Measurements from ENCODE around the gene GDAP1L1. TPM values are rescaled to one million over a fixed set of nuclear protein-coding genes. Genes with fewer than 3 reads are reported as not detected.

GDAP1L1 gene
- total and polyA plus RNA-seq, 2 of the 4 experiments (the other 2 are of a cell fraction), result not detected

DNA sequence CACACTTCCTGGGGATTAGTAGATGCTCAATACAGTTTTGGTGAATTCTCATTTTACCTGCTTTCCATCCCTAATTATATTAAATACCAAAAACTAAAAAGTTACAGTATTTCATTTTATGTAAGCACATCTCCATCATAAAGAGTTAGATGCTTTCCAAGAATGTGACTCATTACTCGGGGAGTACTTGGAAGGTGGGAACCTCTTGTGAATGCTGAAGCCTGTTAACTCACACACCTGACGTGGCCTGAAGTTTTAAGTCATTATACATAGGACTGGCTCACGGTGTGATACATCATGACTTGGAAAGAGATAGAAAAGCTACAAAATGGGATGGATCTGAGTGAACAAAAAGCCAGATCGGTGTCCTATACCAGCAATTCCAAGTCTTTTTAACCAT lies 34.3 kb upstream of the GDAP1L1 start:
- H2AK5ac ChIP-seq (ENCODE audit: low read depth, low read length), result no peak overlapping the region
- DNase-seq, result peak; percentile 28
- H3K9me3 ChIP-seq (ENCODE audit: control insufficient read depth, insufficient read depth, low read length), result no peaks in the 10 kb centered on the region
- POLR2A ChIA-PET (ENCODE audit: unreplicated experiment), result no interaction called here
- no peak overlapping the region for H3K27ac ChIP-seq (ENCODE audit: insufficient read depth, low read length)
- H3K4ac ChIP-seq (ENCODE audit: low read depth, low read length), result no peak overlapping the region
- no peak overlapping the region for H2AK9ac ChIP-seq (replicated peaks; ENCODE audit: low read depth, low read length, poor library complexity)
- no peak overlapping the region for H3K9ac ChIP-seq (ENCODE audit: low read depth, low read length)
- peaks cover 22% of the 10 kb centered on the region for H4K20me1 ChIP-seq (ENCODE audit: insufficient read depth, low read length)
- 0 out of 2 replicates have a peak, but pooled peaks cover 3% of the 10 kb centered on the region for H3K9me1 ChIP-seq (ENCODE audit: insufficient read depth, low read length)
- no peaks in the 10 kb centered on the region for H3K36me3 ChIP-seq (ENCODE audit: control insufficient read depth, insufficient read depth, low read length)
- no peak overlapping the region for H3K14ac ChIP-seq (replicated peaks; ENCODE audit: low read depth, low read length)
- no peaks in the 10 kb centered on the region for H3K27me3 ChIP-seq (ENCODE audit: control insufficient read depth, insufficient read depth, low read length)
- CTCF ChIA-PET, result interaction anchor here (1.2 kb wide), 1 partner anchor 96 kb away, joined by 3 read pairs; no protein-coding TSS in a partner anchor
- intact Hi-C loops (cut with micrococcal nuclease), result loop anchor here (10.0 kb wide), 1 partner anchor 672 kb away; the partner anchor contains the start of gene YWHAB
- no peak overlapping the region for H3K4me3 ChIP-seq (ENCODE audit: insufficient read depth, low read depth, low read length)
- BruUV-seq (replicated peaks), result no TSS peak
- H2BK15ac ChIP-seq (ENCODE audit: low read depth, low read length), result no peak overlapping the region
- no peak overlapping the region for H4K5ac ChIP-seq (ENCODE audit: low read depth, low read length)
- H4K91ac ChIP-seq (ENCODE audit: insufficient read depth, low read depth, low read length), result no peak overlapping the region
- peaks cover 3 to 26% of the 10 kb centered on the region in 2 experiments; a peak in 2 of 4 replicates for H3K79me1 ChIP-seq (ENCODE audit: low read depth in 1 of 2, low read length in 2 of 2)
- TF ChIP-seq NFE2L2 (IDR thresholded peaks at IDR 0.05; ENCODE audit: low read depth, low read length) (no peak), USF2 (IDR thresholded peaks at IDR 0.05; ENCODE audit: low read depth, low read length) (no peak), FOS (IDR thresholded peaks at IDR 0.05; ENCODE audit: low read depth, low read length) (no peak), SMC3 (IDR thresholded peaks at IDR 0.05; ENCODE audit: low read depth, low read length) (no peak), MAZ (IDR thresholded peaks at IDR 0.05; ENCODE audit: borderline replicate concordance, low read depth, low read length) (no peak)
- TF ChIP-seq, protein P1, sequence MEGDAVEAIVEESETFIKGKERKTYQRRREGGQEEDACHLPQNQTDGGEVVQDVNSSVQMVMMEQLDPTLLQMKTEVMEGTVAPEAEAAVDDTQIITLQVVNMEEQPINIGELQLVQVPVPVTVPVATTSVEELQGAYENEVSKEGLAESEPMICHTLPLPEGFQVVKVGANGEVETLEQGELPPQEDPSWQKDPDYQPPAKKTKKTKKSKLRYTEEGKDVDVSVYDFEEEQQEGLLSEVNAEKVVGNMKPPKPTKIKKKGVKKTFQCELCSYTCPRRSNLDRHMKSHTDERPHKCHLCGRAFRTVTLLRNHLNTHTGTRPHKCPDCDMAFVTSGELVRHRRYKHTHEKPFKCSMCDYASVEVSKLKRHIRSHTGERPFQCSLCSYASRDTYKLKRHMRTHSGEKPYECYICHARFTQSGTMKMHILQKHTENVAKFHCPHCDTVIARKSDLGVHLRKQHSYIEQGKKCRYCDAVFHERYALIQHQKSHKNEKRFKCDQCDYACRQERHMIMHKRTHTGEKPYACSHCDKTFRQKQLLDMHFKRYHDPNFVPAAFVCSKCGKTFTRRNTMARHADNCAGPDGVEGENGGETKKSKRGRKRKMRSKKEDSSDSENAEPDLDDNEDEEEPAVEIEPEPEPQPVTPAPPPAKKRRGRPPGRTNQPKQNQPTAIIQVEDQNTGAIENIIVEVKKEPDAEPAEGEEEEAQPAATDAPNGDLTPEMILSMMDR (conservative IDR thresholded peaks at IDR 0.05; ENCODE audit: low read depth, low read length), result no peak
- peaks cover 4% of the 10 kb centered on the region; the same call in 1 of the 2 replicates for H3K4me1 ChIP-seq (ENCODE audit: control insufficient read depth, insufficient read depth, low read length)
- no peak overlapping the region for H2BK20ac ChIP-seq (ENCODE audit: low read depth, low read length)
- H2AFZ ChIP-seq (replicated peaks; ENCODE audit: low read length, poor library complexity), result no peak overlapping the region
- H2BK120ac ChIP-seq (ENCODE audit: low read depth, low read length), result no peak overlapping the region
- H4K8ac ChIP-seq (ENCODE audit: low read depth in 2 of 2, low read length in 2 of 2), result no peak overlapping the region
- no peak for ATAC-seq (ENCODE audit: low read depth)
- H3K18ac ChIP-seq (ENCODE audit: low read depth, low read length), result no peak overlapping the region
- H2BK5ac ChIP-seq (ENCODE audit: low read depth, low read length, poor library complexity, severe bottlenecking), result no peak overlapping the region
- WGBS, 2 experiments (ENCODE audit: extremely low coverage in 2 of 2, insufficient read length in 1 of 2), result no CpG with 5 or more reads among the region's 4 CpGs
- H3K4me2 ChIP-seq (ENCODE audit: low read depth, low read length), result no peak overlapping the region
- dilution Hi-C loops (cut with HindIII; ENCODE audit: low sequenced_read_pairs, unreplicated experiment), result no loop called here
- no peak overlapping the region for H3K23ac ChIP-seq (ENCODE audit: low read depth, low read length)
- H3K56ac ChIP-seq (ENCODE audit: extremely low read depth, insufficient read depth, low read length), result no peak overlapping the region
- in situ Hi-C loops (cut with MboI; ENCODE audit: low sequenced_read_pairs), result loop anchor here (10.0 kb wide), 2 partner anchors 262 to 392 kb away; partner anchors contain the start of gene TTPAL
